ACC112 (cell line): Measurements from ENCODE around the gene SCYL3.

Experiments used
- H2AFZ ChIP-seq: fragments of 200-600 bp; sonication (generic); one replicate; pipeline ENCODE4 v1.6.0; 2017; ENCODE audit warnings: antibody characterized with exemption, low read length; ENCODE audit not compliant: unreplicated experiment
- H3K27ac ChIP-seq: fragments of 200-600 bp; sonication (generic); 2 replicates; pipeline ENCODE4 v1.5.1; 2014; ENCODE audit warnings: low read depth, mild to moderate bottlenecking, antibody characterized with exemption, low read length, moderate library complexity
- H3K27me3 ChIP-seq: fragments of 200-600 bp; sonication (generic); 2 replicates; pipeline ENCODE4 v1.6.1; 2014; ENCODE audit warnings: mild to moderate bottlenecking, antibody characterized with exemption, low read length, moderate library complexity, mixed read lengths; ENCODE audit not compliant: insufficient read depth
- H3K36me3 ChIP-seq: fragments of 200-600 bp; sonication (generic); 2 replicates; pipeline ENCODE4 v1.6.1; 2016; ENCODE audit warnings: mild to moderate bottlenecking, antibody characterized with exemption, low read length, moderate library complexity, mixed read lengths; ENCODE audit not compliant: insufficient read depth
- H3K4me1 ChIP-seq: fragments of 200-600 bp; sonication (generic); one replicate; pipeline ENCODE4 v1.6.1; 2016; ENCODE audit warnings: low read length, mixed read lengths; ENCODE audit not compliant: insufficient read depth, unreplicated experiment, control insufficient read depth
- H3K4me3 ChIP-seq: fragments of 200-600 bp; sonication (generic); 2 replicates; pipeline ENCODE4 v1.5.1; 2014; ENCODE audit warnings: mild to moderate bottlenecking, low read depth, low read length
- H3K79me2 ChIP-seq: fragments of 200-600 bp; sonication (generic); one replicate; pipeline ENCODE4 v1.6.0; 2016; ENCODE audit warnings: low read length; ENCODE audit not compliant: control insufficient read depth, unreplicated experiment, insufficient read depth

SCYL3 gene

DNA sequence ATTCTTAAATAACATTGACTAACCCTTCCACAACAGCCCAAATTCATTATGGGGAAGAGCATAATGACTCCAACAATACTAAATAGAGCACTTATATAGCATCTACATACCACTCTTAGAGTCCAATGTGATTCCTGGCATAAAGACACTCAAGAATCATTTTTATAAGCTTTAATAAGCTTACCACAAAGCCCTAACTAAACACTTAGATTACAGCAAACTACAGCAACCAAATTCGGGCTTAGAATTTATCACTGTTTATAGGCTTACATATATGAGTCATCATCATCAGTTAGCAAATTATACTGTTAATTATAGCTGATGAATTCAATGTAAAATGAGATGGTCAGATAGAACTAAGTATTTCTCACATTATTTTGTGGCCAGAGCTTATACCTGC is 7.3 kb downstream of the SCYL3 start:
- no peak overlapping the region for H3K4me3 ChIP-seq
- peaks cover 24% of the 10 kb centered on the region for H3K79me2 ChIP-seq
- H3K36me3 ChIP-seq = peaks cover 13% of the 10 kb centered on the region; the same call in 1 of the 2 replicates

GRCh38 chr1:169885207-169885606 is 8.5 kb downstream of the SCYL3 start:
- Histone ChIP-seq H2AFZ (no peak overlapping the region), H3K27me3 (no peaks in the 10 kb centered on the region), H3K36me3 (peaks cover 13% of the 10 kb centered on the region; the same call in 1 of the 2 replicates), H3K27ac (no peak overlapping the region), H3K4me3 (no peak overlapping the region), H3K79me2 (peaks cover 12% of the 10 kb centered on the region), H3K4me1 (peaks cover 5% of the 10 kb centered on the region)

More for the DNA sequence above, 7.3 kb downstream of the SCYL3 start:
- Histone ChIP-seq H3K27me3 (no peaks in the 10 kb centered on the region), H2AFZ (no peak overlapping the region), H3K4me1 (peaks cover 8% of the 10 kb centered on the region), H3K27ac (no peak overlapping the region)

- H3K4me1 ChIP-seq = peaks cover 5% of the 10 kb centered on the region
- H2AFZ ChIP-seq = no peak overlapping the region
- H3K27me3 ChIP-seq = no peaks in the 10 kb centered on the region
- peaks cover 13% of the 10 kb centered on the region; the same call in 1 of the 2 replicates for H3K36me3 ChIP-seq
- H3K27ac ChIP-seq = no peak overlapping the region
- H3K79me2 ChIP-seq = peaks cover 6% of the 10 kb centered on the region
- H3K4me3 ChIP-seq = no peak overlapping the region
These were observed 9.1 kb downstream of the SCYL3 start for GRCh38 chr1:169884634-169885033.

DNA sequence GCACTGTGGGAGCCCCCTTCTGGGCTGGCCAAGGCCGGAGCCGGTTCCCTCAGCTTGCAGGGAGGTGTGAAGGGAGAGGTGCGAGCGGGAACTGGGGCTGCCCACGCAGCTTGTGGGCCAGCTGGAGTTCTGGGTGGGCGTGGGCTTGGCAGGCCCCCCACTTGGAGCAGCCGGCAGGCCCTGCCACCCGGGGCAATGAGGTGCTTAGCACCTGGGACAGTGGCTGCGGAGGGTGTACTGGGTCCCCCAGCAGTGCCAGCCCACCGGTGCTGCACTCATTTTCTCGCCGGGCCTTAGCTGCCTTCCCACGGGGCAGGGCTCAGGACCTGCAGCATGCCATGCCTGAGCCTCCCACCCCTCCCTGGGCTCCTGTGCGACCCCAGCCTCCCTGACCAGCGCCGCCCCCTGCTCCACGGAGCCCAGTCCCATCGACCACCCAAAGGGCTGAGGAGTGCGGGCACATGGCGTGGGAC is 11.6 kb downstream of the SCYL3 start:
- H3K36me3 ChIP-seq = 0 out of 2 replicates have a peak, but pooled peaks cover 10% of the 10 kb centered on the region
- H3K27ac ChIP-seq = no peak overlapping the region
- no peaks in the 10 kb centered on the region for H3K79me2 ChIP-seq
- H2AFZ ChIP-seq = no peak overlapping the region
- H3K27me3 ChIP-seq = no peaks in the 10 kb centered on the region
- H3K4me3 ChIP-seq = no peak overlapping the region
- peaks cover 5% of the 10 kb centered on the region for H3K4me1 ChIP-seq

DNA sequence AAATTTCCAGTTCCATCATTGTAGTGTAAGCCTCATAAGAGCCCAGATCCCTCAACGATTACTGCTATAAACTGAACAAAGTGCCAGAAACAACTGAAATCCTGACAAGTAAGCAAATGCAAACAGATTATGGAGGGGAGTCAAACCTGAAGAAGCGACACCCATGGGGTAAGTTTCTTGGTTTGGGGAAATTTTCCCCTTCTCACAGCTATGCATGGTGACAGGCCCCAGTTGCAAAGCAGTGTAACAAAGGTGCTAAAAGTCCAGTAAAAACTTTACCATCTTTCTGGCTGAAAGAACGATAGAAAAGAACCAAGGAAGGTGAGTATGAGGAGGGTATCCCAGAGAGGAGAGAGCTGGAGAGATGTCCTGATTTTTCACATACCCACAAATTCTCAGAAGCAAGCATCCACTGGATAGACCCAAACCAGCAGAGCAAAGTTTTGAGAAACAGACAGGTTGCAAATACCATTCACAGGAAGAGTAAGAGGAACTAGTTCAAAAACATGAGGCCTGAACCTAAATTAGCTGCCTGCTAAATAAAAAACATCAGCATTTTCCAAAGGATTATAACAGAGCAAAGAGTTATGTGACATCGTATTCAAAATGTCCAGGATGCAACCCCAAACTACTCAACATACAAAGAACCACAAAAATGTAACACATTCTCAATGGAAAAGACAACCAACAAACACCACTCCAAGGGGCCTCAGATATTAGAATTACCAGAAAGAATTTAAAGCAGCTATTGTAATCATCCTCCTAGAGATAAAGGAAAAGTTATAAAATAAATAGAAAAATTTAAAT is 14.5 kb downstream of the SCYL3 start:
- H3K36me3 ChIP-seq = peaks cover 7% of the 10 kb centered on the region; the same call in 1 of the 2 replicates
- no peak overlapping the region for H3K4me3 ChIP-seq
- no peaks in the 10 kb centered on the region for H3K79me2 ChIP-seq
- H3K27me3 ChIP-seq = no peaks in the 10 kb centered on the region
- no peaks in the 10 kb centered on the region for H3K4me1 ChIP-seq
- H3K27ac ChIP-seq = no peak overlapping the region
- H2AFZ ChIP-seq = no peak overlapping the region

DNA sequence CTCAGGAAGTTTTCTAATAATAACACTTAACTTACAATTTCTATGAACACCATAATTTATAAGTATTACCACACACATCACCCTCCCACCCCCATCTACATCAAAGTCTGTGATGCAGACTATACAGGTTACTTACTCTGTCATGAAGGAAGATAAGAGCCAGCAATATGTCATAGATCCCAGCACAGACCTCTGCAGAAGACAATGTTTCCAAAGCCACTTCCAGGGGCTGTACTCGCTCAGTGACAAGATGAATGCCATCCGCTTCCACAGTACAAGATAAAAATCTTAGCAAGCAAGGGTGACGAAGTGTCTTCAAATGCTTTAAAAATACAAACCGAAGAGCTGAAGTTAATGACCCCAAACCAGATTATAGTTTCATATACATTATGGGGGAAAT is 15.2 kb downstream of the SCYL3 start:
- no peak overlapping the region for H3K4me3 ChIP-seq
- H3K4me1 ChIP-seq = no peaks in the 10 kb centered on the region
- H2AFZ ChIP-seq = no peak overlapping the region
- H3K27me3 ChIP-seq = no peaks in the 10 kb centered on the region
- no peaks in the 10 kb centered on the region for H3K79me2 ChIP-seq
- peaks cover 13% of the 10 kb centered on the region for H3K36me3 ChIP-seq
- H3K27ac ChIP-seq = no peak overlapping the region

DNA sequence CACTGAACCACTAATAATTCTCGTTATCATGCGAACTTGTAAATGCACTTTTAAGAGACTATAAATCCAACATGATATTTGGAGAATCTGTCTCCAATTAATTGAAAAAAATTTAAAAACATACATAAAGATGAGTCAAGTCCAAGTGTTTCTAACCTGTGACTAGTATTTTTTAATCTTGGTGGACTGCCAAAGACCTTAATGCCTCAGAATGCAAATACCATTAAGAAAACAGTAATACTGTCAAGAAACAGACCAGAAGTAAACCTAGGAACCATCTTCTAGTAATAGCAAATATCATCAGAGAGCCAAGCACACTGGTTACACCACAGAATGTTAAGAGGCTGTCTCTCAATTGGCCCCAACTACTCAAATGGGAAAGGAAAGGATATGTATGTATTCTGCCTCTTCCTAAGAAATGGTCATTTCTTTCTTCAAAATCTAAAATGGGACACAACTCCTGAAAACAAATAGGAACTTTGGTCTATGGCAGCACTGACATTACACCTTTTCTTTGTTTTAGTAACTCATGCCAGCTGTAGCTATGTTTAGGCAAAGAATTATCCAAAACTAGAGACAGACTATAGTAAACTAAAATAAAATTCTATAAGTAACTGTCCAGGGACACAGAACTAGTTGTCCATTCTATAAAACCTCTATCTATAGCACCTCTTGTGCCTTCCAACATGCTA is 15.8 kb downstream of the SCYL3 start:
- Histone ChIP-seq H3K4me3 (no peak overlapping the region), H3K79me2 (no peaks in the 10 kb centered on the region), H2AFZ (no peak overlapping the region), H3K27me3 (no peaks in the 10 kb centered on the region), H3K36me3 (peaks cover 19% of the 10 kb centered on the region), H3K27ac (no peak overlapping the region), H3K4me1 (no peaks in the 10 kb centered on the region)

DNA sequence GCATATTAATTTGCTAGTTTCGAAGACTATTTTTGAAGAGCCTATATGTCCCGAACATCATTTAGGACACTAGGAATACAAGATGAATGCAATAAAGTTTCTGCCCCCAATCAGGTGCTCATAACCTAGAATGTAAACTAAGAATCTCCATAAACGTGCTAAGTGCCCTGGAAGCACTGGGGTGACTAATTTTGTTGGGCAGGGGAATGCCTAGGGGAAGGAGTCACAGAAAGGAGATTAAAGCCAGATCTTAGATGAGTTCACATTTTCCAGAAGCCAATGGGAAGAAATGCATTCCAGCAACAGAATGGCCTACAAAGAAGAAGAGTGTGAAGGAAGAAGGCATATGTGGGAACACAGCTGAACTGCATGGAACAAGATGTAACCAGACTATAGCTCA is 19.5 kb downstream of the SCYL3 start:
- H3K27ac ChIP-seq = no peak overlapping the region
- no peaks in the 10 kb centered on the region for H3K79me2 ChIP-seq
- no peaks in the 10 kb centered on the region for H3K4me1 ChIP-seq
- no peak overlapping the region for H3K4me3 ChIP-seq
- no peak overlapping the region for H2AFZ ChIP-seq
- peaks cover 32% of the 10 kb centered on the region for H3K36me3 ChIP-seq
- H3K27me3 ChIP-seq = no peaks in the 10 kb centered on the region

- no peaks in the 10 kb centered on the region for H3K27me3 ChIP-seq
- H3K4me1 ChIP-seq = no peaks in the 10 kb centered on the region
- no peak overlapping the region for H3K27ac ChIP-seq
- no peak overlapping the region for H3K4me3 ChIP-seq
- no peak overlapping the region for H2AFZ ChIP-seq
- peaks cover 32% of the 10 kb centered on the region for H3K36me3 ChIP-seq
- no peaks in the 10 kb centered on the region for H3K79me2 ChIP-seq
These were observed 20.0 kb downstream of the SCYL3 start for GRCh38 chr1:169873582-169874199.

DNA sequence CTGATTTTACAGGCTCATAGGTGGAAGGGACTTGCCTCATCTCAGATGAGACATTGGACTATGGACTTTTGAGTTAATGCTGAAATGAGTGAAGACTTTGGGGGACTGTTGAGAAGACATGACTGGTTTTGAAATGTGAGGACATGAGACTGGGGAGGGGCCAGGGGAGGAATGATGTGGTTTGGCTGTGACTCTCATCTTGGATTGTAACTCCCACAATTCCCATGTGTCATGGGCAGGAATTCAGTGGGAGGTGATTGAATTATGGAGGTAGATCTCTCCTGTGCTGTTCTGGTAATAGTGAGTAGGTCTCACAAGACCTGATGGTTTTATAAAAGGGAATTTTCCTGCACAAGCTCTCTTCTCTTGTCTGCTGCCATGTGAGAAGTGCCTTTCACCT is 20.8 kb downstream of the SCYL3 start:
- no peak overlapping the region for H3K4me3 ChIP-seq
- no peaks in the 10 kb centered on the region for H3K79me2 ChIP-seq
- H2AFZ ChIP-seq = no peak overlapping the region
- H3K27me3 ChIP-seq = no peaks in the 10 kb centered on the region
- no peak overlapping the region for H3K27ac ChIP-seq
- peaks cover 40% of the 10 kb centered on the region for H3K36me3 ChIP-seq
- no peaks in the 10 kb centered on the region for H3K4me1 ChIP-seq
